ENCODE results near the gene TP53TG3B. TPM values are rescaled to one million over a fixed set of nuclear protein-coding genes. Genes with fewer than 3 reads are reported as not detected.
"Not testable (repeated sequence)": the region's sequence is repeated elsewhere in the genome, so short reads cannot be mapped to it uniquely, and the experiment has no call there.

TP53TG3B gene
- not detected for total RNA-seq
- polyA plus RNA-seq: not detected

- intact Hi-C loops (cut with DNase I); H3K27me3 ChIP-seq; H3K4me1 ChIP-seq; H3K27ac ChIP-seq; H3K36me3 ChIP-seq; H3K9me3 ChIP-seq; DNase-seq; H3K4me3 ChIP-seq: not testable (repeated sequence)
- no CpG with 5 or more reads among the region's 25 CpGs for WGBS, 2 donors
Observed at GRCh38 chr16:33360541-33360940, at the start of gene TP53TG3B. Gene TP53TG3B (plus strand): TSS chr16:33360841. CDS start chr16:33360909, 68 bp downstream.

GRCh38 chr16:33336226-33337012 lies 24.2 kb upstream of the TP53TG3B start:
- H3K4me3 ChIP-seq; H3K9me3 ChIP-seq; H3K27me3 ChIP-seq; intact Hi-C loops (cut with DNase I); H3K36me3 ChIP-seq; H3K27ac ChIP-seq; H3K4me1 ChIP-seq: not testable (repeated sequence)
- WGBS, 2 donors: 66 to 77% methylated on average over 4 of the region's 4 CpGs
- peak; percentile 92 for DNase-seq

- H3K9me3 ChIP-seq; H3K4me1 ChIP-seq; H3K4me3 ChIP-seq; intact Hi-C loops (cut with DNase I); H3K36me3 ChIP-seq; H3K27ac ChIP-seq; H3K27me3 ChIP-seq: not testable (repeated sequence)
- WGBS, 2 donors: 73 to 76% methylated on average over 5 of the region's 5 CpGs
- DNase-seq: peak; percentile 91
Observed at GRCh38 chr16:33337627-33338542, 22.8 kb upstream of the TP53TG3B start.

- H3K9me3 ChIP-seq; H3K27ac ChIP-seq; H3K36me3 ChIP-seq; H3K4me1 ChIP-seq; H3K27me3 ChIP-seq; intact Hi-C loops (cut with DNase I); H3K4me3 ChIP-seq: not testable (repeated sequence)
- 72 to 76% methylated on average over 2 of the region's 2 CpGs for WGBS, 2 donors
- peak; percentile 86 for DNase-seq
Observed at GRCh38 chr16:33338543-33338951, 22.1 kb upstream of the TP53TG3B start.

- DNase-seq: peak; percentile 92
- WGBS, 2 donors: 80 to 86% methylated on average over 3 of the region's 4 CpGs
Observed at GRCh38 chr16:33339093-33340061, 21.3 kb upstream of the TP53TG3B start.

More at GRCh38 chr16:33339093-33340061, 21.3 kb upstream of the TP53TG3B start:
- intact Hi-C loops (cut with DNase I); H3K36me3 ChIP-seq; H3K4me1 ChIP-seq; H3K9me3 ChIP-seq; H3K27me3 ChIP-seq; H3K27ac ChIP-seq; H3K4me3 ChIP-seq: not testable (repeated sequence)

Small RNA genes lying within 50 kb of the gene (small RNA-seq; reads per million reads assigned to genes)
- gene AC141257.3: 0 reads per million in 3 donors
- gene AC141257.4: 0 reads per million in 3 donors

Other genes with a start within 250 kb of the TP53TG3B start
- not detected for gene TP53TG3C, start 166.6 kb upstream of the TP53TG3B start, total RNA-seq
- gene TP53TG3C, start 166.6 kb upstream of the TP53TG3B start, polyA plus RNA-seq: not detected
- not detected for gene TP53TG3E, start 56.5 kb upstream of the TP53TG3B start, total RNA-seq
- not detected for gene TP53TG3E, start 56.5 kb upstream of the TP53TG3B start, polyA plus RNA-seq
- not detected for gene TP53TG3F, start 98.8 kb downstream of the TP53TG3B start, total RNA-seq
- not detected for gene TP53TG3F, start 98.8 kb downstream of the TP53TG3B start, polyA plus RNA-seq

All from sigmoid colon (tissue), 7 donors.